H1 (cell line): ENCODE measurements around the gene QSOX2. TPM values are rescaled to one million over a fixed set of nuclear protein-coding genes. Genes with fewer than 3 reads are reported as not detected.

Experiments used
- CREB1 ChIP-seq: IDR thresholded peaks from 2 replicates; pipeline ENCODE4 v1.6.1; 2012; ENCODE audit warnings: inconsistent platforms
- CTBP2 ChIP-seq: IDR thresholded peaks from 2 replicates; pipeline ENCODE4 v1.7.0; 2011; ENCODE audit warnings: borderline replicate concordance, mild to moderate bottlenecking, moderate library complexity, mixed read lengths, low read length; ENCODE audit not compliant: insufficient read depth, insufficient read length
- SUZ12 ChIP-seq: fragments of 200-600 bp; sonication (generic); IDR thresholded peaks from 2 replicates; pipeline ENCODE4 v1.6.1; 2012; ENCODE audit warnings: mild to moderate bottlenecking, inconsistent platforms, low read length, moderate library complexity, mixed read lengths
- polyA plus RNA-seq, 7 experiments: library from polyadenylated mRNA; depleted of rRNA in 3 of 7; stranded (reverse) in 5 of 7; unstranded in 2 of 7; fragments of >200 nt in 5 of 7; fragments of 200-250 nt in 2 of 7; gene quantifications; 1 replicate in 5 of 7; 2 replicates in 1 of 7; 4 replicates in 1 of 7; pipeline versions ENCODE4 v1.2.1 to v1.2.3, GENCODE V29; 2011 to 2013; ENCODE audit warnings: missing spikeins in 2 of 7, mixed read lengths in 2 of 7
- total RNA-seq: library from RNA; stranded (reverse); fragmentation: NEBNext Ultra II Directional; extraction: Animal tissue kit (Norgen Biotek cat#: 25700); gene quantifications from 2 replicates; pipeline ENCODE4 v1.2.1, GENCODE V29; 2021
- TF ChIP-seq, protein P1 (sequence below), 3 experiments: IDR thresholded peaks; 1 replicate in 2 of 3; 2 replicates in 1 of 3; pipeline versions ENCODE4 v1.5.1 to v1.6.1; 2011; ENCODE audit warnings: low read length in 3 of 3, mild to moderate bottlenecking in 3 of 3, inconsistent platforms in 2 of 3, low read depth in 1 of 3, moderate library complexity in 1 of 3; ENCODE audit not compliant: insufficient read depth in 1 of 3; ENCODE audit errors: control extremely low read depth in 1 of 3
- TF ChIP-seq, protein P2 (sequence below): IDR thresholded peaks from 2 replicates; pipeline ENCODE4 v1.6.1; 2011; ENCODE audit warnings: low read length, improper control_type of control experiment

The QSOX2 gene
- total and polyA plus RNA-seq, 2 of the 8 experiments (the other 6 are each of a cell fraction or from before 2014, with no cell fraction given) = 18.0 to 28.6 TPM

DNA sequence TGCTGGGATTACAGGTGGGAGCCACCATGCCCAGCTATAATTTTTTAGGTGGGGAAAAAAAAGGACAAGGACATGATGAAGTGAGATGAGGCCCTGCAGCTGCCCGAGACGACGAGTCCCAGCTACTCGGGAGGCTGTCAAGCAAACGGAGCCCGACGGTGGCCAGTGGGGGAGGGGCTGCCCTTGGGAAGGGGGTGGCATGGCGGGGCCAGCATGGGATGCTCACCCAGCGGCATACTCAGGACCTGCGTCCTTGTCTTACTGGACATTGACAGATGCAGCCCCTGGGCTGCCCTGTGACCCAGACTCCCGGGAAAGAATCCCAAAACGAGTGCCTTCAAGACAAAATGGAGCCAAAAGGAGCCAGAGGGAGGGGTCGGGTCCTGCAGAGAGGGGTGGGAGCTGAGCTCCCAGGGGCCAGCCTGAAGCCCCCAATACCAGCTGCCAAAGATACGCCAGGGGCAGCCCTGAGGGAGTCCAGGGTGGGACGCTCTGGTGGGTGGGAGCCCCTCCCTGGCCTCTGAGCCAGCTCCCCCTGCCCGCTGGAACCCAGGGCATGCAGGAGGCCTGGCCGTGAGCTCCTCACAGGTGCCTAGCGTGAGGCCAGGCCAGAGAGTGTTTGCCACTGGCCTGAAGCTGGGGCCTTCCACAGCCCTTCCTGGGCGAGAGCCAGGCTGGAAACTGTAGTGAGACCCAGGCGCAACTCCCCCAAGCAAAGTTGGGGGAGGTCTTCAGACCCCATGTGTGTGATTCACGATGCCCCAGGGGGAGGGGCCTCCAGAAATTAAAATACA, 42.5 kb upstream of the QSOX2 start (continued):
- TF ChIP-seq, protein P1, sequence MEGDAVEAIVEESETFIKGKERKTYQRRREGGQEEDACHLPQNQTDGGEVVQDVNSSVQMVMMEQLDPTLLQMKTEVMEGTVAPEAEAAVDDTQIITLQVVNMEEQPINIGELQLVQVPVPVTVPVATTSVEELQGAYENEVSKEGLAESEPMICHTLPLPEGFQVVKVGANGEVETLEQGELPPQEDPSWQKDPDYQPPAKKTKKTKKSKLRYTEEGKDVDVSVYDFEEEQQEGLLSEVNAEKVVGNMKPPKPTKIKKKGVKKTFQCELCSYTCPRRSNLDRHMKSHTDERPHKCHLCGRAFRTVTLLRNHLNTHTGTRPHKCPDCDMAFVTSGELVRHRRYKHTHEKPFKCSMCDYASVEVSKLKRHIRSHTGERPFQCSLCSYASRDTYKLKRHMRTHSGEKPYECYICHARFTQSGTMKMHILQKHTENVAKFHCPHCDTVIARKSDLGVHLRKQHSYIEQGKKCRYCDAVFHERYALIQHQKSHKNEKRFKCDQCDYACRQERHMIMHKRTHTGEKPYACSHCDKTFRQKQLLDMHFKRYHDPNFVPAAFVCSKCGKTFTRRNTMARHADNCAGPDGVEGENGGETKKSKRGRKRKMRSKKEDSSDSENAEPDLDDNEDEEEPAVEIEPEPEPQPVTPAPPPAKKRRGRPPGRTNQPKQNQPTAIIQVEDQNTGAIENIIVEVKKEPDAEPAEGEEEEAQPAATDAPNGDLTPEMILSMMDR (IDR thresholded peaks at IDR 0.05; ENCODE audit: control extremely low read depth in 1 of 3, insufficient read depth in 1 of 3, low read depth in 1 of 3, low read length in 3 of 3) = no peak
- TF ChIP-seq SUZ12 (no peak), CREB1 (no peak), CTBP2 (no peak)
- TF ChIP-seq, protein P2, sequence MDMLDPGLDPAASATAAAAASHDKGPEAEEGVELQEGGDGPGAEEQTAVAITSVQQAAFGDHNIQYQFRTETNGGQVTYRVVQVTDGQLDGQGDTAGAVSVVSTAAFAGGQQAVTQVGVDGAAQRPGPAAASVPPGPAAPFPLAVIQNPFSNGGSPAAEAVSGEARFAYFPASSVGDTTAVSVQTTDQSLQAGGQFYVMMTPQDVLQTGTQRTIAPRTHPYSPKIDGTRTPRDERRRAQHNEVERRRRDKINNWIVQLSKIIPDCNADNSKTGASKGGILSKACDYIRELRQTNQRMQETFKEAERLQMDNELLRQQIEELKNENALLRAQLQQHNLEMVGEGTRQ = no peak
- TF ChIP-seq, all 59 proteins: peak for 0
